Nephron progenitor cell (in vitro differentiated cells): ENCODE measurements around the gene TRIM47.

Source experiments
- DNase-seq: peaks from one replicate; pipeline ENCODE4 v3.0.0; 2021
- H3K27ac Mint-ChIP-seq: 2 replicates; pipeline ENCODE4 v1.8.0; 2021; ENCODE audit warnings: mild to moderate bottlenecking, moderate library complexity, mixed read lengths
- H3K27me3 Mint-ChIP-seq: 2 replicates; pipeline ENCODE4 v1.8.0; 2021; ENCODE audit warnings: mild to moderate bottlenecking, low read depth, mixed read lengths; ENCODE audit not compliant: poor library complexity
- H3K36me3 Mint-ChIP-seq: 2 replicates; pipeline ENCODE4 v1.8.0; 2021; ENCODE audit warnings: low read depth, mixed read lengths
- H3K4me1 Mint-ChIP-seq: 2 replicates; pipeline ENCODE4 v1.8.0; 2021; ENCODE audit warnings: mixed read lengths
- H3K4me3 Mint-ChIP-seq: 2 replicates; pipeline ENCODE4 v1.8.0; 2021; ENCODE audit warnings: mild to moderate bottlenecking, moderate library complexity, mixed read lengths
- H3K9me3 Mint-ChIP-seq: 2 replicates; pipeline ENCODE4 v1.8.0; 2021; ENCODE audit warnings: mild to moderate bottlenecking, moderate library complexity, mixed read lengths
- TF ChIP-seq, protein P1 (sequence below): fragments of 200-600 bp; sonication (generic); IDR thresholded peaks from 2 replicates; pipeline ENCODE4 v1.5.0; 2021; ENCODE audit warnings: antibody characterized with exemption

The TRIM47 gene

DNA sequence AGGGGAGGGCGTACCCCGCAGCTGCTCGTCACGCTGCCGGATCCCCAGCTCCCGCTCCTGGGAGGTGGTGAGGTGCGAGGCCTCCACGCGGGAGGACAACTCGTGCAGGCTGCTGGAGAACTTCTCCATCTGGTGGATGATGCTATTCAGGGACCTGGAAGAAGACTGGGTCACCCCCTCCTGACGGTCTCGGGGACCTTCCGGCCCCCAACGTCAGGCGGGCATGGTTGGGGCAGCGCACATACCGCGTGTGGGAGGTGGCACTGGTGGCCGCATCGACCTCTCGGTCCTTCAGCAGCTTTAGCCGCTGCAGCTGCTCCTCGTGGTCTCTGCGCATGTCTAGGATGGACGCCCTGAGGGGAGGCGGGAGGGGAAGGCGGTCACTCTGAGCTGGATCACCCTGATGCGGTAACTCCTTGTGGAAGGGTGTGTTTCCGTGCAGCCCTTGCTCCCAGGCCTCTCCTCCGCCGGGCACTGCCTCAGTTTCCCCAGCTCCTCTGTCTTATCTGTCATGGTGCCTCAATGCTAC lies 39.6 kb upstream of the TRIM47 start:
- H3K36me3 Mint-ChIP-seq, result no peaks in the 10 kb centered on the region
- peaks cover 13% of the 10 kb centered on the region for H3K4me1 Mint-ChIP-seq
- H3K9me3 Mint-ChIP-seq, result no peaks in the 10 kb centered on the region
- no peak overlapping the region for H3K4me3 Mint-ChIP-seq
- peaks cover 7% of the 10 kb centered on the region for H3K27me3 Mint-ChIP-seq
- TF ChIP-seq, protein P1, sequence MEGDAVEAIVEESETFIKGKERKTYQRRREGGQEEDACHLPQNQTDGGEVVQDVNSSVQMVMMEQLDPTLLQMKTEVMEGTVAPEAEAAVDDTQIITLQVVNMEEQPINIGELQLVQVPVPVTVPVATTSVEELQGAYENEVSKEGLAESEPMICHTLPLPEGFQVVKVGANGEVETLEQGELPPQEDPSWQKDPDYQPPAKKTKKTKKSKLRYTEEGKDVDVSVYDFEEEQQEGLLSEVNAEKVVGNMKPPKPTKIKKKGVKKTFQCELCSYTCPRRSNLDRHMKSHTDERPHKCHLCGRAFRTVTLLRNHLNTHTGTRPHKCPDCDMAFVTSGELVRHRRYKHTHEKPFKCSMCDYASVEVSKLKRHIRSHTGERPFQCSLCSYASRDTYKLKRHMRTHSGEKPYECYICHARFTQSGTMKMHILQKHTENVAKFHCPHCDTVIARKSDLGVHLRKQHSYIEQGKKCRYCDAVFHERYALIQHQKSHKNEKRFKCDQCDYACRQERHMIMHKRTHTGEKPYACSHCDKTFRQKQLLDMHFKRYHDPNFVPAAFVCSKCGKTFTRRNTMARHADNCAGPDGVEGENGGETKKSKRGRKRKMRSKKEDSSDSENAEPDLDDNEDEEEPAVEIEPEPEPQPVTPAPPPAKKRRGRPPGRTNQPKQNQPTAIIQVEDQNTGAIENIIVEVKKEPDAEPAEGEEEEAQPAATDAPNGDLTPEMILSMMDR, result no peak
- DNase-seq, result no peak
- H3K27ac Mint-ChIP-seq, result no peak overlapping the region

- peaks cover 4% of the 10 kb centered on the region for H3K27me3 Mint-ChIP-seq
- TF ChIP-seq, protein P1, result no peak
- no peaks in the 10 kb centered on the region for H3K36me3 Mint-ChIP-seq
- peaks cover 9% of the 10 kb centered on the region for H3K4me1 Mint-ChIP-seq
- no peak overlapping the region for H3K4me3 Mint-ChIP-seq
- no peak overlapping the region for H3K27ac Mint-ChIP-seq
- H3K9me3 Mint-ChIP-seq, result no peaks in the 10 kb centered on the region
- no peak for DNase-seq
These were observed 38.9 kb upstream of the TRIM47 start for GRCh38 chr17:75917141-75917916.

DNA sequence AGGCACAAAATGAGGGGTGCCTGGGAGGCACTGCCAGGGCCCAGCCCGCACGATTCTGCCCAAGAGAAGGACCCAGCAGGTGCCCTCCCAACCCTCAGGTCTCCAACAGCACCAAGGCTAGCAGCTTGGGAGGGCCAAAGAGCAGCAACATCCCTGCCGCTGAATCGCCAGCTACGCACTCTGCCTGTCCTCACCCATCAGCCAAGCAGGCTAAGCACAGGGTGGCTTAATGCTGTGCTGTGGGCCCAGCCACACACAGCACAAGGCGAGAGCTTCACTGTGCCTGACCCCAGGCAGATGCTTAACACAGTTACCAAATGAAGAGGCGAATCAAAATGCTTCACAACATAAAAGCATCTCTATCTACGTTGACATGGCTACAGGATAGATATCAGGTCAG lies 36.9 kb upstream of the TRIM47 start:
- H3K27ac Mint-ChIP-seq, result no peak overlapping the region
- DNase-seq, result no peak
- H3K4me3 Mint-ChIP-seq, result no peak overlapping the region
- TF ChIP-seq, protein P1, result no peak
- H3K27me3 Mint-ChIP-seq, result peaks cover 4% of the 10 kb centered on the region
- H3K4me1 Mint-ChIP-seq, result peaks cover 9% of the 10 kb centered on the region
- H3K36me3 Mint-ChIP-seq, result no peaks in the 10 kb centered on the region
- H3K9me3 Mint-ChIP-seq, result no peaks in the 10 kb centered on the region

DNA sequence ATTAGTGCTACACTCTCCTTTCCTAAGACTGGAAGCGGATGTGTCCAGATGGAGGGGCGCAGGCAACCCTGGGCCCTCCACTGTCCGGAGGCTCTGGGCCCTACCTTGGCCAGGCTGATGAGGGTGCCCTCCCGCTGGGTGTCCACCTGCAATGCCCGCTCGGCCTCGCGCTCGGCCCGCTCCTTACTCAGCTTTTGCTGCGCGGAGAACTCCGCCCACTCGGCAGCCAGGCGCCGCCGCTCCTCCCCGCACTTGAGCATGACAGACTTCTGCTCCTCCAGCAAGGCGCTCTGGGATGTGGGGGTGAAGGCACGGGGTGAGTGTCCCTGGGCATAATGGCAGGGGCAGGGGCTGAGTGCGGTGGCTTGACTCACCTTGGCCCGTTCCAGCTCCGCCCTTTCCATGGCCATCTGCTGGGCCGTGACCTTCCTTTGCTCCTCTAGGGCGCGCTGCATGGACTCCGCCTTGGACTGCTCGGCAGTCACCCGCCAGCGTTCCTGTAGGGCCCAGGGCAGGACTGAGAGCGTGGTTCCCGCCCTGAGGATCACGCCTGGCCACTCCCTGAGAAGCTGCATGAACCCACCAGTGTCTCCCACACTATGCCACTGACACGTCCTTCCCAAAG lies 36.4 kb upstream of the TRIM47 start:
- Mint-ChIP-seq H3K27ac (no peak overlapping the region), H3K36me3 (no peaks in the 10 kb centered on the region), H3K9me3 (no peaks in the 10 kb centered on the region), H3K4me1 (peaks cover 9% of the 10 kb centered on the region), H3K4me3 (no peak overlapping the region), H3K27me3 (peaks cover 4% of the 10 kb centered on the region)
- TF ChIP-seq, protein P1, result no peak
- DNase-seq, result no peak

GRCh38 chr17:75913537-75914210 lies 35.3 kb upstream of the TRIM47 start:
- TF ChIP-seq, protein P1, result no peak
- no peaks in the 10 kb centered on the region for H3K9me3 Mint-ChIP-seq
- no peaks in the 10 kb centered on the region for H3K36me3 Mint-ChIP-seq
- H3K4me1 Mint-ChIP-seq, result peaks cover 9% of the 10 kb centered on the region
- DNase-seq, result no peak
- peaks cover 4% of the 10 kb centered on the region for H3K27me3 Mint-ChIP-seq
- H3K27ac Mint-ChIP-seq, result no peak overlapping the region
- no peak overlapping the region for H3K4me3 Mint-ChIP-seq
